CD4-positive, CD25-positive, alpha-beta regulatory T cell (primary cell): ENCODE measurements around the gene LOXHD1. TPM values are rescaled to one million over a fixed set of nuclear protein-coding genes. Genes with fewer than 3 reads are reported as not detected.

ENCODE experiments used
- ATAC-seq, 2 donors: fragments of 150-1000 bp; cut with Tn5 transposase; one replicate each; pipeline ENCODE4 v1.10.0; 2021; ENCODE audit warnings: low read depth in 2 of 2, moderate number of reproducible peaks in 2 of 2, moderate library complexity in 1 of 2
- DNase-seq, 3 donors: peaks; one replicate each; pipeline versions ENCODE4 v3.0.0 to v3.0.0-alpha.2; 2012 to 2022; ENCODE audit warnings: mixed read lengths in 1 of 3
- H3K27ac ChIP-seq: one replicate; pipeline ENCODE4 v1.7.0; 2013; ENCODE audit warnings: mild to moderate bottlenecking, low read length; ENCODE audit not compliant: insufficient read depth, poor library complexity, severe bottlenecking
- H3K27me3 ChIP-seq: one replicate; pipeline ENCODE4 v1.7.0; 2013; ENCODE audit warnings: low read length; ENCODE audit not compliant: control insufficient read depth, insufficient read depth
- H3K36me3 ChIP-seq: one replicate; pipeline ENCODE4 v1.7.0; 2013; ENCODE audit warnings: mild to moderate bottlenecking, low read length, moderate library complexity; ENCODE audit not compliant: control insufficient read depth, insufficient read depth
- H3K4me1 ChIP-seq: 2 replicates; pipeline ENCODE4 v1.7.0; 2013; ENCODE audit warnings: mild to moderate bottlenecking, low read length; ENCODE audit not compliant: insufficient read depth, control insufficient read depth, poor library complexity, severe bottlenecking
- H3K4me3 ChIP-seq: one replicate; pipeline ENCODE4 v1.7.0; 2013; ENCODE audit warnings: low read depth, mild to moderate bottlenecking, low read length, moderate library complexity
- H3K9me3 ChIP-seq, 2 experiments: 1 replicate in 1 of 2; 2 replicates in 1 of 2; pipeline ENCODE4 v1.7.0; 2013; ENCODE audit warnings: low read length in 2 of 2, mild to moderate bottlenecking in 1 of 2, moderate library complexity in 1 of 2; ENCODE audit not compliant: control insufficient read depth in 2 of 2
- H3K27ac Mint-ChIP-seq, 3 donors: one replicate each; pipeline ENCODE4 v1.8.0; 2020 to 2022; ENCODE audit warnings: mild to moderate bottlenecking in 3 of 3, mixed read lengths in 3 of 3, moderate library complexity in 2 of 3
- H3K27me3 Mint-ChIP-seq: one replicate; pipeline ENCODE4 v1.8.0; 2022; ENCODE audit warnings: mild to moderate bottlenecking, mixed read lengths
- H3K36me3 Mint-ChIP-seq: one replicate; pipeline ENCODE4 v1.8.0; 2020; ENCODE audit warnings: mixed read lengths
- H3K4me1 Mint-ChIP-seq, 4 donors: one replicate each; pipeline ENCODE4 v1.8.0; 2020 to 2022; ENCODE audit warnings: mixed read lengths in 4 of 4, mild to moderate bottlenecking in 1 of 4
- H3K4me3 Mint-ChIP-seq, 4 donors: one replicate each; pipeline ENCODE4 v1.8.0; 2020 to 2022; ENCODE audit warnings: mild to moderate bottlenecking in 4 of 4, mixed read lengths in 4 of 4, moderate library complexity in 3 of 4
- H3K9me3 Mint-ChIP-seq, 7 donors: one replicate each; pipeline ENCODE4 v1.8.0; 2020 to 2022; ENCODE audit warnings: mixed read lengths in 7 of 7, mild to moderate bottlenecking in 3 of 7, moderate library complexity in 2 of 7
- polyA plus RNA-seq, 4 donors: library from polyadenylated mRNA; unstranded; fragments of 300-500 nt; fragmentation: Illumina TruSeq; gene quantifications; one replicate each; pipeline ENCODE4 v1.2.3, GENCODE V29; 2021
- total RNA-seq: library from RNA; stranded (reverse); gene quantifications from one replicate; pipeline ENCODE4 v1.2.3, GENCODE V29; 2022

The LOXHD1 gene
- total and polyA plus RNA-seq, 5 donors from 2014 or later, result not detected

- H3K27ac Mint-ChIP-seq, result no peak overlapping the region
- ATAC-seq (no peak), DNase-seq (no peak)
- peaks cover 26% of the 10 kb centered on the region for H3K27me3 Mint-ChIP-seq
- Histone ChIP-seq H3K27ac (no peak overlapping the region), H3K4me1 (no peaks in the 10 kb centered on the region), H3K9me3 (peaks cover 0 to 2% of the 10 kb centered on the region in 2 experiments), H3K4me3 (no peak overlapping the region), H3K27me3 (peaks cover 5% of the 10 kb centered on the region), H3K36me3 (no peaks in the 10 kb centered on the region)
- H3K36me3 Mint-ChIP-seq, result no peaks in the 10 kb centered on the region
- no peaks in the 10 kb centered on the region for H3K4me1 Mint-ChIP-seq
- H3K9me3 Mint-ChIP-seq, result peaks cover 0 to 5% (median 4%) of the 10 kb centered on the region in 7 donors
- H3K4me3 Mint-ChIP-seq, result no peak overlapping the region
Observed at GRCh38 chr18:46448347-46448746, 208.7 kb downstream of the LOXHD1 start.

GRCh38 chr18:46447792-46448191 is 209.2 kb downstream of the LOXHD1 start:
- Mint-ChIP-seq H3K4me1 (no peaks in the 10 kb centered on the region), H3K27me3 (peaks cover 26% of the 10 kb centered on the region), H3K36me3 (no peaks in the 10 kb centered on the region), H3K27ac (no peak overlapping the region), H3K4me3 (no peak overlapping the region), H3K9me3 (peaks cover 0 to 5% (median 4%) of the 10 kb centered on the region in 7 donors)
- ATAC-seq (no peak), DNase-seq (no peak)
- Histone ChIP-seq H3K4me1 (no peaks in the 10 kb centered on the region), H3K4me3 (no peak overlapping the region), H3K36me3 (no peaks in the 10 kb centered on the region), H3K9me3 (peaks cover 0 to 2% of the 10 kb centered on the region in 2 experiments), H3K27ac (no peak overlapping the region), H3K27me3 (peaks cover 5% of the 10 kb centered on the region)

GRCh38 chr18:46447323-46447722 is 209.7 kb downstream of the LOXHD1 start:
- Mint-ChIP-seq H3K27me3 (peaks cover 26% of the 10 kb centered on the region), H3K4me1 (no peaks in the 10 kb centered on the region), H3K36me3 (no peaks in the 10 kb centered on the region), H3K9me3 (peaks cover 0 to 5% (median 4%) of the 10 kb centered on the region in 7 donors), H3K4me3 (no peak overlapping the region), H3K27ac (peak overlapping the region in 1 of 3 donors; percentile 61)
- Histone ChIP-seq H3K4me3 (no peak overlapping the region), H3K36me3 (no peaks in the 10 kb centered on the region), H3K9me3 (peaks cover 0 to 2% of the 10 kb centered on the region in 2 experiments), H3K4me1 (no peaks in the 10 kb centered on the region), H3K27me3 (peaks cover 5% of the 10 kb centered on the region), H3K27ac (no peak overlapping the region)
- ATAC-seq, result no peak
- no peak for DNase-seq

- Mint-ChIP-seq H3K4me1 (no peaks in the 10 kb centered on the region), H3K36me3 (no peaks in the 10 kb centered on the region), H3K27ac (no peak overlapping the region), H3K4me3 (no peak overlapping the region), H3K27me3 (peaks cover 26% of the 10 kb centered on the region), H3K9me3 (peaks cover 0 to 5% (median 2%) of the 10 kb centered on the region in 7 donors)
- no peaks in the 10 kb centered on the region for H3K36me3 ChIP-seq
- no peak overlapping the region for H3K4me3 ChIP-seq
- DNase-seq (no peak), ATAC-seq (no peak)
- H3K4me1 ChIP-seq, result no peaks in the 10 kb centered on the region
- no peak overlapping the region for H3K27ac ChIP-seq
- H3K27me3 ChIP-seq, result peaks cover 5% of the 10 kb centered on the region
- H3K9me3 ChIP-seq, result peaks cover 0 to 2% of the 10 kb centered on the region in 2 experiments
Observed at GRCh38 chr18:46445522-46446313, 211.3 kb downstream of the LOXHD1 start.

GRCh38 chr18:46439037-46439436 is 218.0 kb downstream of the LOXHD1 start:
- Mint-ChIP-seq H3K9me3 (peaks cover 0 to 4% (median 0%) of the 10 kb centered on the region in 7 donors), H3K27ac (no peak overlapping the region), H3K27me3 (peaks cover 5% of the 10 kb centered on the region), H3K4me1 (peaks cover 0 to 3% (median 0%) of the 10 kb centered on the region in 4 donors), H3K4me3 (no peak overlapping the region), H3K36me3 (no peaks in the 10 kb centered on the region)
- no peaks in the 10 kb centered on the region for H3K4me1 ChIP-seq
- H3K4me3 ChIP-seq, result no peak overlapping the region
- no peaks in the 10 kb centered on the region for H3K36me3 ChIP-seq
- H3K27ac ChIP-seq, result no peak overlapping the region
- DNase-seq (no peak), ATAC-seq (no peak)
- H3K9me3 ChIP-seq, result no peaks in the 10 kb centered on the region
- H3K27me3 ChIP-seq, result peaks cover 2% of the 10 kb centered on the region

GRCh38 chr18:46437061-46437460 is 220.0 kb downstream of the LOXHD1 start:
- Mint-ChIP-seq H3K9me3 (peaks cover 0 to 4% (median 0%) of the 10 kb centered on the region in 7 donors), H3K4me3 (no peak overlapping the region), H3K27ac (no peak overlapping the region), H3K27me3 (peaks cover 5% of the 10 kb centered on the region), H3K4me1 (peaks cover 0 to 3% (median 0%) of the 10 kb centered on the region in 4 donors), H3K36me3 (no peaks in the 10 kb centered on the region)
- H3K27ac ChIP-seq, result no peak overlapping the region
- H3K36me3 ChIP-seq, result no peaks in the 10 kb centered on the region
- DNase-seq (no peak), ATAC-seq (no peak)
- H3K9me3 ChIP-seq, result no peaks in the 10 kb centered on the region
- peaks cover 2% of the 10 kb centered on the region for H3K27me3 ChIP-seq
- H3K4me1 ChIP-seq, result no peaks in the 10 kb centered on the region
- no peak overlapping the region for H3K4me3 ChIP-seq

GRCh38 chr18:46436621-46437020 is 220.4 kb downstream of the LOXHD1 start:
- H3K36me3 Mint-ChIP-seq, result no peaks in the 10 kb centered on the region
- ATAC-seq, result no peak
- no peaks in the 10 kb centered on the region for H3K36me3 ChIP-seq
- H3K27ac Mint-ChIP-seq, result no peak overlapping the region
- peaks cover 2% of the 10 kb centered on the region for H3K27me3 ChIP-seq
- peaks cover 5% of the 10 kb centered on the region for H3K27me3 Mint-ChIP-seq
- H3K4me1 Mint-ChIP-seq, result peaks cover 0 to 3% (median 0%) of the 10 kb centered on the region in 4 donors
- peaks cover 0 to 4% (median 0%) of the 10 kb centered on the region in 7 donors for H3K9me3 Mint-ChIP-seq
- no peak for DNase-seq
- no peak overlapping the region for H3K4me3 Mint-ChIP-seq
- H3K4me3 ChIP-seq, result no peak overlapping the region
- no peaks in the 10 kb centered on the region for H3K9me3 ChIP-seq
- no peak overlapping the region for H3K27ac ChIP-seq
- no peaks in the 10 kb centered on the region for H3K4me1 ChIP-seq

- H3K4me1 ChIP-seq, result no peaks in the 10 kb centered on the region
- Mint-ChIP-seq H3K27me3 (peaks cover 10% of the 10 kb centered on the region), H3K9me3 (peaks cover 0 to 4% (median 0%) of the 10 kb centered on the region in 7 donors), H3K4me3 (no peak overlapping the region), H3K27ac (no peak overlapping the region), H3K4me1 (peaks cover 0 to 3% (median 0%) of the 10 kb centered on the region in 4 donors), H3K36me3 (no peaks in the 10 kb centered on the region)
- no peak overlapping the region for H3K27ac ChIP-seq
- ATAC-seq, result no peak
- no peak for DNase-seq
- H3K27me3 ChIP-seq, result peaks cover 2% of the 10 kb centered on the region
- no peak overlapping the region for H3K4me3 ChIP-seq
- H3K9me3 ChIP-seq, result no peaks in the 10 kb centered on the region
- H3K36me3 ChIP-seq, result no peaks in the 10 kb centered on the region
Observed at GRCh38 chr18:46435031-46435430, 222.0 kb downstream of the LOXHD1 start.
